ENCODE measurements around the gene PPP1R15B. TPM values are rescaled to one million over a fixed set of nuclear protein-coding genes. Genes with fewer than 3 reads are reported as not detected.

The PPP1R15B gene
- total and polyA plus RNA-seq, 7 experiments from 2014 or later: 14.1 to 175 (median 72.8) TPM

- intact Hi-C loops (cut with micrococcal nuclease): loop anchor here (5.0 to 10.0 kb wide), 10 partner anchors 548 to 1598 kb away; partner anchors contain the start of genes ATP2B4 (in 1 of the 2), DSTYK (in 1 of the 2), ELK4 (in 1 of the 2) and PCAT6 (in 1 of the 2)
- peak overlapping the region; percentile 97 to 100 (median 99) for H3K27ac Mint-ChIP-seq
Observed at GRCh38 chr1:204409836-204410687, 1.6 kb downstream of the PPP1R15B start.

GRCh38 chr1:204409123-204409522, 2.5 kb downstream of the PPP1R15B start:
- H3K36me3 ChIP-seq (ENCODE audit: control insufficient read depth in 2 of 3, insufficient read depth in 3 of 3, low read length in 3 of 3): peaks cover 8 to 32% (median 10%) of the 10 kb centered on the region in 3 experiments
- H3K9me3 ChIP-seq (ENCODE audit: control insufficient read depth in 2 of 3, low read length in 3 of 3): no peaks in the 10 kb centered on the region
- peak overlapping the region; percentile 97 to 100 (median 99) for H3K27ac Mint-ChIP-seq
- ATAC-seq (no peak), DNase-seq (no peak)
- no peaks in the 10 kb centered on the region for H3K27me3 Mint-ChIP-seq
- peaks cover 13 to 25% of the 10 kb centered on the region in 2 donors for H3K4me1 ChIP-seq (ENCODE audit: control insufficient read depth in 2 of 2, insufficient read depth in 2 of 2, low read length in 2 of 2)
- H3K4me1 Mint-ChIP-seq: peaks cover 15 to 40% (median 27%) of the 10 kb centered on the region in 7 donors
- ChIA-PET CTCF (interaction anchor here (0.6 kb wide), 1 partner anchor 171 kb away, joined by 3 read pairs; no protein-coding TSS in a partner anchor), POLR2A (interaction anchor here (1.1 to 2.9 kb wide), 3 partner anchors 21 to 107 kb away, joined by 5 to 12 read pairs (median 5); partner anchors contain the start of genes MDM4 and PIK3C2B)
- H3K27ac ChIP-seq (ENCODE audit: low read depth, low read length): peak overlapping the region; percentile 100
- intact Hi-C loops (cut with micrococcal nuclease): loop anchor here in 1 of 2 donors (5.0 kb wide), 1 partner anchor 782 kb away; the partner anchor contains the start of gene ATP2B4
- H3K9me3 Mint-ChIP-seq: no peaks in the 10 kb centered on the region
- no peaks in the 10 kb centered on the region for H3K27me3 ChIP-seq (ENCODE audit: control insufficient read depth in 2 of 2, insufficient read depth in 2 of 2, low read length in 2 of 2)
- H3K4me3 ChIP-seq (ENCODE audit: low read length): peak overlapping the region; percentile 99
- peak overlapping the region; percentile 92 to 99 (median 97) for H3K4me3 Mint-ChIP-seq
- peaks cover 11 to 40% (median 26%) of the 10 kb centered on the region in 5 donors for H3K36me3 Mint-ChIP-seq

More at GRCh38 chr1:204409836-204410687, 1.6 kb downstream of the PPP1R15B start:
- Histone ChIP-seq H3K27ac (ENCODE audit: low read depth, low read length) (peak overlapping the region; percentile 100), H3K9me3 (ENCODE audit: control insufficient read depth in 2 of 3, low read length in 3 of 3) (no peaks in the 10 kb centered on the region), H3K27me3 (ENCODE audit: control insufficient read depth in 2 of 2, insufficient read depth in 2 of 2, low read length in 2 of 2) (no peaks in the 10 kb centered on the region), H3K4me1 (ENCODE audit: control insufficient read depth in 2 of 2, insufficient read depth in 2 of 2, low read length in 2 of 2) (peaks cover 7 to 20% of the 10 kb centered on the region in 2 donors), H3K36me3 (ENCODE audit: control insufficient read depth in 2 of 3, insufficient read depth in 3 of 3, low read length in 3 of 3) (peaks cover 0 to 24% (median under 1%) of the 10 kb centered on the region in 3 experiments), H3K4me3 (ENCODE audit: low read length) (peak overlapping the region; percentile 99)
- peaks cover 11 to 37% (median 23%) of the 10 kb centered on the region in 5 donors for H3K36me3 Mint-ChIP-seq
- H3K4me3 Mint-ChIP-seq: peak overlapping the region; percentile 92 to 99 (median 97)
- no peaks in the 10 kb centered on the region for H3K9me3 Mint-ChIP-seq
- DNase-seq (no peak), ATAC-seq (no peak)
- H3K27me3 Mint-ChIP-seq: no peaks in the 10 kb centered on the region
- ChIA-PET POLR2A (interaction anchor here (0.6 to 2.9 kb wide), 9 partner anchors 8 to 112 kb away, joined by 3 to 12 read pairs (median 5); partner anchors contain the start of genes MDM4 and PIK3C2B), CTCF (interaction anchor here (1.1 to 1.6 kb wide), 3 partner anchors 12 to 107 kb away, joined by 3 to 5 read pairs (median 3); partner anchors contain the start of gene MDM4)
- H3K4me1 Mint-ChIP-seq: peaks cover 15 to 33% (median 24%) of the 10 kb centered on the region in 7 donors

GRCh38 chr1:204408602-204409001, 3.0 kb downstream of the PPP1R15B start:
- POLR2A ChIA-PET: interaction anchor here (1.8 to 2.9 kb wide), 3 partner anchors 10 to 108 kb away, joined by 5 to 12 read pairs (median 7); partner anchors contain the start of genes MDM4 and PIK3C2B

GRCh38 chr1:204408074-204408507, 3.5 kb downstream of the PPP1R15B start:
- ATAC-seq (no peak), DNase-seq (peak in 5 of 9 donors; percentile 17 to 46 (median 30))
- H3K27ac Mint-ChIP-seq: peak overlapping the region; percentile 43 to 100 (median 98)
- ChIA-PET CTCF (interaction anchor here (0.6 to 2.2 kb wide), 3 partner anchors 9 to 95 kb away, joined by 3 to 18 read pairs (median 3); no protein-coding TSS in a partner anchor), POLR2A (interaction anchor here (1.4 to 1.8 kb wide), 3 partner anchors 10 to 108 kb away, joined by 3 to 7 read pairs (median 5); partner anchors contain the start of gene MDM4)
- peaks cover 13 to 25% of the 10 kb centered on the region in 2 donors for H3K4me1 ChIP-seq (ENCODE audit: control insufficient read depth in 2 of 2, insufficient read depth in 2 of 2, low read length in 2 of 2)
- intact Hi-C loops (cut with micrococcal nuclease): loop anchor here in 1 of 2 donors (5.0 kb wide), 1 partner anchor 781 kb away; the partner anchor contains the start of gene ATP2B4
- H3K9me3 ChIP-seq (ENCODE audit: control insufficient read depth in 2 of 3, low read length in 3 of 3): no peaks in the 10 kb centered on the region
- H3K4me1 Mint-ChIP-seq: peaks cover 18 to 43% (median 31%) of the 10 kb centered on the region in 7 donors
- H3K27me3 Mint-ChIP-seq: no peaks in the 10 kb centered on the region
- peak overlapping the region; percentile 100 for H3K27ac ChIP-seq (ENCODE audit: low read depth, low read length)
- H3K4me3 ChIP-seq (ENCODE audit: low read length): peak overlapping the region; percentile 99
- H3K36me3 ChIP-seq (ENCODE audit: control insufficient read depth in 2 of 3, insufficient read depth in 3 of 3, low read length in 3 of 3): peaks cover 11 to 38% (median 18%) of the 10 kb centered on the region in 3 experiments
- peaks cover 11 to 43% (median 26%) of the 10 kb centered on the region in 5 donors for H3K36me3 Mint-ChIP-seq
- peak overlapping the region; percentile 92 to 99 (median 97) for H3K4me3 Mint-ChIP-seq
- no peaks in the 10 kb centered on the region for H3K27me3 ChIP-seq (ENCODE audit: control insufficient read depth in 2 of 2, insufficient read depth in 2 of 2, low read length in 2 of 2)
- H3K9me3 Mint-ChIP-seq: peaks cover 0 to 1% (median 0%) of the 10 kb centered on the region in 11 donors

More at GRCh38 chr1:204408602-204409001, 3.0 kb downstream of the PPP1R15B start:
- DNase-seq: no peak
- intact Hi-C loops (cut with micrococcal nuclease): loop anchor here in 1 of 2 donors (5.0 kb wide), 1 partner anchor 781 kb away; the partner anchor contains the start of gene ATP2B4
- H3K4me1 Mint-ChIP-seq: peaks cover 17 to 43% (median 33%) of the 10 kb centered on the region in 7 donors
- H3K27me3 ChIP-seq (ENCODE audit: control insufficient read depth in 2 of 2, insufficient read depth in 2 of 2, low read length in 2 of 2): no peaks in the 10 kb centered on the region
- peak overlapping the region; percentile 43 to 100 (median 98) for H3K27ac Mint-ChIP-seq
- peaks cover 11 to 37% (median 14%) of the 10 kb centered on the region in 3 experiments for H3K36me3 ChIP-seq (ENCODE audit: control insufficient read depth in 2 of 3, insufficient read depth in 3 of 3, low read length in 3 of 3)
- peak overlapping the region; percentile 92 to 99 (median 97) for H3K4me3 Mint-ChIP-seq
- peaks cover 0 to 1% (median 0%) of the 10 kb centered on the region in 11 donors for H3K9me3 Mint-ChIP-seq
- peaks cover 11 to 42% (median 26%) of the 10 kb centered on the region in 5 donors for H3K36me3 Mint-ChIP-seq
- peaks cover 13 to 25% of the 10 kb centered on the region in 2 donors for H3K4me1 ChIP-seq (ENCODE audit: control insufficient read depth in 2 of 2, insufficient read depth in 2 of 2, low read length in 2 of 2)
- H3K9me3 ChIP-seq (ENCODE audit: control insufficient read depth in 2 of 3, low read length in 3 of 3): no peaks in the 10 kb centered on the region
- CTCF ChIA-PET: interaction anchor here (0.8 to 2.2 kb wide), 2 partner anchors 10 to 11 kb away, joined by 3 to 18 read pairs; no protein-coding TSS in a partner anchor
- no peak for ATAC-seq
- H3K4me3 ChIP-seq (ENCODE audit: low read length): peak overlapping the region; percentile 99
- no peaks in the 10 kb centered on the region for H3K27me3 Mint-ChIP-seq
- H3K27ac ChIP-seq (ENCODE audit: low read depth, low read length): peak overlapping the region; percentile 100

- H3K36me3 Mint-ChIP-seq: peaks cover 11 to 43% (median 26%) of the 10 kb centered on the region in 5 donors
- POLR2A ChIA-PET: interaction anchor here (0.5 to 1.8 kb wide), 7 partner anchors 9 to 113 kb away, joined by 3 to 7 read pairs (median 3); partner anchors contain the start of gene MDM4
- H3K4me1 Mint-ChIP-seq: peaks cover 16 to 39% (median 28%) of the 10 kb centered on the region in 7 donors
- Histone ChIP-seq H3K4me1 (ENCODE audit: control insufficient read depth in 2 of 2, insufficient read depth in 2 of 2, low read length in 2 of 2) (peaks cover 13 to 25% of the 10 kb centered on the region in 2 donors), H3K27ac (ENCODE audit: low read depth, low read length) (peak overlapping the region; percentile 100), H3K4me3 (ENCODE audit: low read length) (peak overlapping the region; percentile 99), H3K27me3 (ENCODE audit: control insufficient read depth in 2 of 2, insufficient read depth in 2 of 2, low read length in 2 of 2) (no peaks in the 10 kb centered on the region), H3K36me3 (ENCODE audit: control insufficient read depth in 2 of 3, insufficient read depth in 3 of 3, low read length in 3 of 3) (peaks cover 11 to 40% (median 18%) of the 10 kb centered on the region in 3 experiments), H3K9me3 (ENCODE audit: control insufficient read depth in 2 of 3, low read length in 3 of 3) (no peaks in the 10 kb centered on the region)
- intact Hi-C loops (cut with micrococcal nuclease): loop anchor here in 1 of 2 donors (5.0 kb wide), 1 partner anchor 780 kb away; the partner anchor contains the start of gene ATP2B4
- CTCF ChIA-PET: interaction anchor here (0.6 to 2.2 kb wide), 4 partner anchors 9 to 153 kb away, joined by 3 to 18 read pairs (median 3); no protein-coding TSS in a partner anchor
- DNase-seq: no peak
- peak overlapping the region in 8 of 9 donors; percentile 48 to 100 (median 98) for H3K27ac Mint-ChIP-seq
- no peak for ATAC-seq
- H3K9me3 Mint-ChIP-seq: peaks cover 0 to 1% (median 0%) of the 10 kb centered on the region in 11 donors
- no peaks in the 10 kb centered on the region for H3K27me3 Mint-ChIP-seq
- peak overlapping the region; percentile 92 to 99 (median 97) for H3K4me3 Mint-ChIP-seq
Observed at GRCh38 chr1:204407295-204407971, 4.2 kb downstream of the PPP1R15B start.

Data from naive thymus-derived CD4-positive, alpha-beta T cell (primary cell).